Kasumi-1 (cell line): ENCODE results near the gene MUSTN1.

ENCODE experiments used
- DNase-seq, 2 experiments: peaks; one replicate each; lab custom pipeline; 2025; lab: John Stamatoyannopoulos, UW

MUSTN1 gene

DNA sequence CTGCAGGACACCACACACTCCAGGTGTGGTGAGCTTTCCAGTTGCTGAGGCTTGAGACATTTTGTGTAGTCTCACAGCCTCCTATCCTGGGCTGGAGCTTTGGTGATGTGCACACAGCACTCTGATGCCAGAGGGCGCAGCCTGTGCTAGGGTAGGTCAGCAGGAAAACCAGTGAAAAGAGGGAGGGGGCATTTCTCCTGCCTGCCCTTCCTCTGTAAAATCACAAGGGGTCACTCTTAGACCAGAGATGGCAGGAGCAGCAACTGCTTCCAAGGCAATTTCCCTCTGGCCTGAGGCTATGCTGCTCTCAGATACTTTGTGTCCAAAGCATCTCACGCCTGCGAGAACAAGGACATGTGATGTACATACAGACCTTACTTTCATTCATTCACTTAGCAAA, 16.5 kb upstream of the MUSTN1 start:
- peak; percentile 59 to 69 for DNase-seq

GRCh38 chr3:52849656-52850055, 14.8 kb upstream of the MUSTN1 start:
- no peak for DNase-seq

DNA sequence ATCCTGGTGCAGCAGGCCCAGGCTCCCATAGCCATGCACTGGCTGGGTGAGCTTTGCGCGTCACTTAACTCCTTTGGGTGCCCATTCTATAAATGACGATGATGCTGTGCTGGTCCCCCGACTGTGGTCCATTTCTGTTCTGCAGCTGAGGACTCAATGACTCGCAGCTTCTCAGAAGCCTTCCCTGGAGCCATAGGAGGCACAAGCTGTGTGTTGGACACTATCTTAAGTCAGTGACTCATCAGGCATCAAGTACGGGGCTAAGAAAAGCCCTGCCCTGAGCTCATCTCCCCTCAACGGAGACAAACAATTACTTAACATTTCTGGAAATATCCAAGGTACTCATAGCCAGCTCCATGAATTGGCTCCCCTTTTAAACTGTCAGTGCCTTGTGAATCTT, 13.8 kb upstream of the MUSTN1 start:
- DNase-seq: no peak

DNA sequence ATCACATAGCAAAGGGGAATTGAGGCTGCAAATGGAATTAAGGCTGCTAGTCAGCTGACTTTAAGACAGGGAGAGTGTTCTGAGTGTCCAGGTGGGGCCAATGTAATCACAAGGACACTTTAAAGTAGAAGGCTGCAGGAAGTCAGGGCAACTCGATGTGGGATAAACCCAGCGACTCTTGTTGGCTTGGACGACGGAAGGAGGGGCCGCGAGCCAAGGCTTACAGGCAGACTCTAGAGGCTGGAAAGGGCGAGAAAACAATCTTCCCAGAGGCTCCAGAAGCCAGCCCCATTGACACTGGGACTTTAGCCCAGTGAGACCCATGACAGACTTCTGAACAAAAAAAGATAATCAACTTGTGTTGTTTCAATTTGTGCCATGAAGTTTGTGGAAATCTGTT, 12.9 kb upstream of the MUSTN1 start:
- DNase-seq: no peak

- DNase-seq: no peak
These were observed 12.4 kb upstream of the MUSTN1 start for GRCh38 chr3:52847241-52847640.

GRCh38 chr3:52846432-52846965, 11.7 kb upstream of the MUSTN1 start:
- DNase-seq: peak; percentile 16 to 22

DNA sequence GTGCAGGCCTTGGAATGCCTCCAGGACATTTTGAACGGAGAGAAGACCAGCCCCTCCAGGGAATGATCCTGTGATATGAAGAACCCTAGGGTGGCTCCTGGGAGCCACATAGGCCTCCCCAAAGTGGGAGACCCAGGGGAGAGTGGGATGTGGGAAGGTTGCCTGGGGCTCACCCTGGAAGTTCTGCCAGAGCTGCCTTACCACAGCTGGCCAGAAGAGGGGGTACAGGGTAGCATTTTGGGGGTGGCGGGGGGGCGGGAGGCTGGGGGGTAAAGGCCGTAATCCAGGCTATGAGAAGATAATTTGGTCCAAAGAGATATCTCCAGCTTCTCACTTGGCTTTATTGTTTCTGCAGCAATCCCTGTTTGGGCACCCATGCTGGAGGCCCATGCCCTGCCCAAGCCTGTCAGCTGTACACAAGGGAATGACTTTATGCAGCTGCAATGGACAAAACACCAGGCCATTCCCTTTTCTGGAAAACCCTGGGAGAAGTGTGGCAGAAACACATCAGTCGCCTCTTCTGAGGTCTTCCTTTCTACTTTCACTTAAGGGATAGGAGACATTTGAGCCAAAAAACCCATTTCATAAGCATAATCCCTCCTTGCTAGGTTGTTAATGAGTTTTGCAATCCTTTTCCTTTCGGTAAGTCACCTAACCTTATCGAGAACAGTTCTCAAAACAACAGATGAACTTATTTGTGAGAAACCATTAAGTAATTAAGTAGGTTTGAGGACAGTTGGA, 11.0 kb upstream of the MUSTN1 start:
- DNase-seq: no peak

- DNase-seq: no peak
These were observed 10.3 kb upstream of the MUSTN1 start for GRCh38 chr3:52845157-52845556.

DNA sequence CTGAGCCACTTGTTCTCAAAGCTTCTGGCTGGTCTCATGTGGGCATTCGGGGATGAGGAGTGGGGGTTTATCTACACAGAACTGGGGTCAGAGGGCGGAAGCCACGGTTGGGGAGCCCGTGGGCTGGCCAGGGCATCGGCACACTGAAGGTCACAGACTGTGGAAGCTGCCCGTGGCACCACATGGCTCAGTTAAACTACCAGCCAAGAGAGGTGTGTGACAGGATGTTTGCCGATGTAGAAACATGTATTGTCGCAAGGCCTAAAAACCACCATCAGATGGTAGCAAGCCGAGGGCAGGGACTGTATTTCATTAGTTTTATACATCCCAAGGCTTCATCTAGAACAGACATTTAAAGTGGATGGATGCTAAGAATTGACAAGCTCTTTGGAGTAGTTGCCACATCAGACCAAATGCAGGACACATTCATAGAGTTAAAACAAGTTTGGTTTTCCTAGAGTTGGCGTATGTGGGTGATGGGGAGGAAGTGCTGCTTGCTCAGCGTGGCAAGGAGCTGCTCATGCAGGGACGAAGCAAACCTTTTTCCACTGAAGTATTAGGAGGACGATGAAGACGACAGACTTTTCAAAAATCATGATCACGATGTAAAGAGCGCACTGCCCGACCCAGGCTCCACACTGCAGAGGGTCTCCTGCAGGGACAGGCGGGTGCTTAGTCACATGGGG, 9.6 kb upstream of the MUSTN1 start:
- DNase-seq: no peak

DNA sequence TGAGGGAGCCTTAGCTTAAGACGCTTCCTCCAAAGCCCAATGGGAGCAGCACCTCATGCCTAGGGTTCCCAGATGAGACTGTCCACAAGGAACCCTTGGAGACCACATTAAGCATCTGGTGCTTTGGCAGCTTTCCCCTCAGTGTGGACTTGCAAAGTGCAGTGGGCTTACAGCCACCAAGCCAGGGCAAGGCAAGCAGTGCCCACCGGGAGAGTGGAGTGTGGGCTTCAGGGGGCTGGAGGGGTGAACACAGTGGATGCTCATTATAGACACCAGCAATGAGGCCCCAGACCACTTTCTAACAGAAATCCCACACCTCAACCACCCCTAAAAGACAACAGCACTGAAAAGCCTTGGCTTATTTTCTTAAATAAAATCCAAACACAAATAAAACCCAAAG, 9.1 kb upstream of the MUSTN1 start:
- no peak for DNase-seq

- DNase-seq: no peak
These were observed 8.5 kb upstream of the MUSTN1 start for GRCh38 chr3:52843108-52843865.

DNA sequence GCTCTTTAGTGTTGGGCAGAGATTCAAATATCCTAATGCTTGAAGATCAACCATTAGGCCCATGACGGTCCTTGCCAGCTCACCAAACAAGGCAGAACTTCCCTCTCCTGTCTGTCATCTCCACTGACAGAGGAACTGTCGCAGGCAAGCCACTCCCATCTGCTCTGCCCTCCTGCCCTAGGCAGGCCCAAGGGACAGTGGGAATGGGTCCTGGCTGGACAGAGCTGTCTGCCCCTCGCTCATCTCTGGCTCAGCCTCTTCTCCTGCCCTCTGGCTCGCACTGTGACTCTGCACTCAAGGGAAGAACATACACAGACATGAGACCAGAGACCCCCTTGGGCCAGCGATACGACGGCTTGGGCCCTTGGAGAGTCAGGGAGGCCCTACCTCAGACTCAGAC, 7.6 kb upstream of the MUSTN1 start:
- no peak for DNase-seq

DNA sequence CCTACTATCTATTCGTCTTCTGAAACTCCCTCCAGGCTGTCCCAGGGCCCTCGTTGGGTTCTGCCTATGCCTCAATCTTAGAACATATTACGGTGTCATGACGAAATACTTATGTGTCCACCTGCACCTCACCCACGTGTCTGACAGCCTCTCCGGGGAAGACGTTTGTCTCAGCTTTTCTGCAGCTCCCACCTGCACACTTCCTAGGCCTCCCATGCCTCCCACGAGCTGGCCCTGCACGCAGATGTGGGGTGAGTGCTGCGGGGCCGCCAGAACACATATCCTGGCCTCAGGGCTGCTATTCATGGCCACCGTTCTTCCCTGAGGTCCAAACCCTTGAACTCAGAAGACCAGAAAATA, 7.1 kb upstream of the MUSTN1 start:
- no peak for DNase-seq

DNA sequence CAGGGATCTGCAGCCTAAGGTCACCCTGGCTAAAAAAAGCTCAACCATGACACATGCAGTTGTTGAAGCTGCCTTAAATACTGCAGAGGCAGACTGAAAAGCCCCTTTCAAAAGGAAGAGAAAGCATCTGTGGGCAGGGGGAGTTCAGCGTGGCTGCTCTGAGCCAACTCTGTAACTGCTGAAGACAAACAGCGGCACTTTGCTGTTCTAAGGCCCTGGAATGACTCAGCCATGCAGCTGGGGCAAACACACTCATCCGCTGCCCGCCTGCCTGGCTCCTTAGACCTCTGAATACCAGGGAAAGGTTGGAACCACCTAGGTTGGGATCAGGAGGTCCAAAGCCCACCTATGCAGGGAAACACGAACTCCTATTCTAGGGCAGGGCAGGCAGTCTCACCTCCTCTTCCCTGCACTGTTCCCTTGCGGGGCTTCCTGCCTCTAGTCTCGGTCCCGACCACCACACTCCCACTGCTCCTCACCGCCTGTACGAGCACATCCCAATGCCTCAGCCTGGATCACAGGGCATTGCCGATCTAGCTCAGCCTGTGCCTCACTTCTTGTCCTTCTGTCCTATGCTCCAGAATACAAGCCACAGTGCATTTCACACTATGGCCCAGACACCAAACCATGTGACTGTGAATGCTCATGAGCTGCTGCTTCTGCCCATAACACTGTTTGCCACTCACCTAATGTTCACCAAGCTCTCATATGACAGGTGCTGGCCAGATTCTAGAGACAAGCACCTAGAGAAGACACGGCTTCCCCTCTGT, 6.6 kb upstream of the MUSTN1 start:
- no peak for DNase-seq

- DNase-seq: no peak
These were observed 5.2 kb upstream of the MUSTN1 start for GRCh38 chr3:52839892-52840545.

DNA sequence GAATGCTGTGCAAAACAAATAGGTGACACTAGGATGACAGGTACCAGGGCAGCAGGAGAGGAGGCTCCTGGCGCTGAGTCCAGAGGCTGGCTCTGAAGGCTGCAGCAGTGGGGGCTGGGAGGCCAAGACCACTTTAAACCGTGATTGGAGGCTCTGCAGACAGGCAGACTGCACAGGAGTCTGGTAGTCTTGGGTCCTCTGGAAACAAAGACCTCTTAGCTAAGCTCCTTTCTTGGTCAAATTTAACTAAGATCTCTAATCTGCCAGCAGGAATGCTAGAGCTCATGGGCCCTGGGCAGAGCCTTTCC, 4.4 kb upstream of the MUSTN1 start:
- DNase-seq: no peak

DNA sequence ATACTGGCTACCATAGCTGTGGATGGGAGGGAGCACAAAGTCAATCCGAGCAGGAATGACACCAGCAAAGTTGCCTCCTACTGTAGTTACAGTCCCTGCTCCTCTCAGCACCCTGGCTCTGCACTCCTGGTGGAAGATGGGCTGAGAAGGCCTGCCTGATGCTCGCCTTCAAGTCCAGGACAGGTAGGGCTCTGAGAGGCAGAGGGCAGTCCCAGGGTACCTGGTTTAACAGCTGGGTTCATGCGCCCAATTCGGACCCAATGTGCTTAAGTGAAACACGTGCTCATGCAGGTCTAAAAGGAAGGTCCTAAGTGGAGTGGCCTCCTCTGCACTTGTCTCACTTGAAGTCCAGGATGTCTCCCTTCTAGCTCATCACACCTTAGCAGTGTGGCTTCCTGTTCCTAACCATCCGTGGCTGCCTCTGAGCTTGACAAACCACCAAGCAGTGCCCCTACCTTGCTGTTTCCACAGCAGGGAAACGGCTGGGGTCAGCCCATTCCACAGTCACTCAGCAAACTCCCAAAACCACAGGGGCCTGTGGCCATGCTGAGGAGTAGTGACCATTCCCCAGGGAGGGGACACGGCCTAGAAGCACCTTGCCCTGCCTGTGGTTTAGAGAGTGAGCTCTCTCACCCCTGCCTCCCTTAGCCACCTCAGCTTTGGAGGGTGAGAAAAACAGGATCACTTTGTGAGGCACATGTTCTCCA, 3.9 kb upstream of the MUSTN1 start:
- no peak for DNase-seq

GRCh38 chr3:52836986-52837385, 2.2 kb upstream of the MUSTN1 start:
- no peak for DNase-seq

- no peak for DNase-seq
These were observed 1.6 kb upstream of the MUSTN1 start for GRCh38 chr3:52836471-52836845.

- no peak for DNase-seq
These were observed 1.1 kb upstream of the MUSTN1 start for GRCh38 chr3:52835766-52836470.

GRCh38 chr3:52833202-52833601, 1.6 kb downstream of the MUSTN1 start:
- no peak for DNase-seq
